Epidermal melanocyte (primary cell): ENCODE results near the gene AMIGO3.
A peak's percentile ranks its signal among the peaks of the same experiment; 100 is the strongest.

Experiments used
- DNase-seq: peaks from one replicate; pipeline ENCODE4 v3.0.0; 2011; ENCODE audit warnings: low spot score; ENCODE audit not compliant: insufficient read length

The AMIGO3 gene

DNA sequence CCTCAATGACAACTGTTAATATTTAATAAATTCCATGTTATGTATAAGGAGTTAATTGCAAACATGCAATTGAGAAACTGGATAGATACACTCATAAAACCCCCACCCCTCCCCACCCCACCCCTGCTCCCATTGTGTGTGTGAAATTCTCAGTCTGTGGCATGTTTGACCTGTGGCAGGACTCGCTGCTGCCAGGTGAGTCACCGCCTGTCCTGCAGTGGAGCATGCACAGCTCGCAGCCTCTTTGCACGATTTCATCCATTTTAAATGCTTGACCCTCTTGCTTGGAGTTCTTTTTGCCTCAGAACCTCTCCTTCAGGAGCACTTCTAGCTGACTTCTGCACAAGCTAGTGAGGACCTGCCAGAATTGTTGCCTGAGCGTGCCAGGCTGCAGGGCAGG is 50.6 kb downstream of the AMIGO3 start:
- DNase-seq: no peak

DNA sequence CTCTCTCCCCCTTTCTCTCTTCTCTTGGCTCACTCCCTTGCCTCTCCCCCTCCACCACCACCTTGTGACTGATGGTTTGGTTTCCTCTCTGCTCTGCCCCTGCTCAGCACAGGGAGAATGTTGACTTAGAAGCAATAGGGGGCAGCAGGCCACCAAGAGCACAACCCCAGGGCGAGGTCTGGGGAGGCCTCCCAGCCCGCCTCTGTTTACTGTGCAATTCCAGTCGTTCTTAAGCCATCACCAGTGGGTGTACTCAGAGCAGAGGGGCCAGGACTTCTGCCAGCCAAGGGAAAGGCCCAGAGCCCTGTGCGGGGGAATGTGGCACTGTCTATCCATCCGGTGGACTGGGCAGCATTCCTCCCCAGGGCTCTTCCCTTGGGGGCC is 51.1 kb downstream of the AMIGO3 start:
- peak; percentile 39 for DNase-seq

GRCh38 chr3:49667701-49668413 is 51.6 kb downstream of the AMIGO3 start:
- DNase-seq: no peak
